NCI-H2081 treated with DMSO at 0.1 percent for 48 hours (cell line): Measurements from ENCODE around the gene AFDN.
"Not testable (repeated sequence)": the region's sequence is repeated elsewhere in the genome, so short reads cannot be mapped to it uniquely, and the experiment has no call there.

Experiments used
- DNase-seq: peaks from one replicate; lab custom pipeline; 2025; lab: John Stamatoyannopoulos, UW

Gene AFDN

GRCh38 chr6:167949121-167949684 lies 122.5 kb downstream of the AFDN start:
- no peak for DNase-seq

- no peak for DNase-seq
Measured at GRCh38 chr6:167951781-167952511, 125.2 kb downstream of the AFDN start.

- DNase-seq: no peak
Measured at GRCh38 chr6:167952512-167952859, 125.8 kb downstream of the AFDN start.

- DNase-seq: no peak
Measured at GRCh38 chr6:167953551-167953950, 126.8 kb downstream of the AFDN start.

- DNase-seq: no peak
Measured at GRCh38 chr6:167954151-167954550, 127.4 kb downstream of the AFDN start.

- no peak for DNase-seq
Measured at GRCh38 chr6:167956491-167956890, 129.8 kb downstream of the AFDN start.

GRCh38 chr6:167956983-167957492 lies 130.3 kb downstream of the AFDN start:
- DNase-seq: no peak

GRCh38 chr6:167957626-167958025 lies 130.9 kb downstream of the AFDN start:
- no peak for DNase-seq

GRCh38 chr6:167960579-167960978 lies 133.9 kb downstream of the AFDN start:
- DNase-seq: no peak

- DNase-seq: no peak
Measured at GRCh38 chr6:167962711-167963110, 136.0 kb downstream of the AFDN start.

GRCh38 chr6:167963589-167964057 lies 136.9 kb downstream of the AFDN start:
- no peak for DNase-seq

- no peak for DNase-seq
Measured at GRCh38 chr6:167965592-167966539, 139.2 kb downstream of the AFDN start.

GRCh38 chr6:167966540-167966905 lies 139.8 kb downstream of the AFDN start:
- no peak for DNase-seq

GRCh38 chr6:167968091-167968490 lies 141.4 kb downstream of the AFDN start:
- no peak for DNase-seq

- no peak for DNase-seq
Measured at GRCh38 chr6:167970230-167970629, 143.5 kb downstream of the AFDN start.

- no peak for DNase-seq
Measured at GRCh38 chr6:167972193-167972592, 145.5 kb downstream of the AFDN start.

- DNase-seq: no peak
Measured at GRCh38 chr6:167973148-167973885, 146.6 kb downstream of the AFDN start.

- DNase-seq: no peak
Measured at GRCh38 chr6:167974640-167975344, 148.1 kb downstream of the AFDN start.

- DNase-seq: no peak
Measured at GRCh38 chr6:167975458-167975857, 148.7 kb downstream of the AFDN start.

- DNase-seq: not testable (repeated sequence)
Measured at GRCh38 chr6:167976116-167976657, 149.5 kb downstream of the AFDN start.

GRCh38 chr6:167976708-167977107 lies 150.0 kb downstream of the AFDN start:
- DNase-seq: no peak
